NCI-H82 treated with DMSO at 0.1 percent for 48 hours (cell line): ENCODE data around the gene KRT3.
"Not testable (repeated sequence)": the region's sequence is repeated elsewhere in the genome, so short reads cannot be mapped to it uniquely, and the experiment has no call there.

Experiments used
- DNase-seq: peaks from one replicate; lab custom pipeline; 2025; ENCODE audit not compliant: unreplicated experiment; lab: John Stamatoyannopoulos, UW

Gene KRT3

GRCh38 chr12:52763036-52763659, 32.8 kb downstream of the KRT3 start:
- no peak for DNase-seq

GRCh38 chr12:52761802-52762201, 34.1 kb downstream of the KRT3 start:
- DNase-seq = no peak

- not testable (repeated sequence) for DNase-seq
Observed at GRCh38 chr12:52761218-52761617, 34.7 kb downstream of the KRT3 start.

DNA sequence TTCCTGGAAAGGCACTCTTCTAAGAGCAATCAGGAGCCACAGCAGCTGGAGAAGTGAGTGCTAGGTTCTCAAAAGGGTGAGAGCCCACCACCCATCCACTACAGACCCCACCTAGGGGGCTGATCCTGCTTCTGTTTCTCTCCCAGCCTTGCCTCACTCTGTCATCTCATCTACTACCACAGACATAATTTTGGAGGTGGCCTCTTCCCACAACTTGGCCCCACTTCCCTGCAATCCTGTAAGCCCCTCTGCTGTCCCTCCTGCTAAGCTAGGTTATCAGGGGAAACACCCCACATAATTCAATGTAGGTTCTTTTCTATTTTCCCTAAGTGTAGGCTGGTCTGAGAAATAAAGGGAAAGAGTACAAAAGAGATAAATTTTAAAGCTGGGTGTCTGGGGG, 35.3 kb downstream of the KRT3 start:
- no peak for DNase-seq

- DNase-seq = no peak
Observed at GRCh38 chr12:52759695-52760094, 36.2 kb downstream of the KRT3 start.

DNA sequence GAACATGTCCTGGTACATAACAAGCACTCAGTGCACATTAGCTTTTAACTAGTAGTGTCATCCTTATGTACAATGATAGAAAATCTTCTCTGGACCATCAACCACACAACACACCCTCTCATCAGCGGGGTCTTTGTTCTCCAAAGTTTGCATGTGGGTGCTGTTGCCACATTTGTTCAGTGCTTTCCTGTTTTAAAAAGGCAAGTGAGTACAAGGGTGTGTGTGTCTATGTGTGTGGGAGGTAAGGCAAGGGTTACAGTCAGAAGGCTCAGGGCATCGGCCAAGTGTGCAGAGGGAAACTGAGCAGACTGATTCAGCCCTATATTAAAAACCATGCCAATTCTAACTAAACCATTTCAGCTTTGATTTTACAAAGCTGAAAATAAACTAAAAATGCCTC, 36.7 kb downstream of the KRT3 start:
- DNase-seq = no peak

- no peak for DNase-seq
Observed at GRCh38 chr12:52757449-52758176, 38.3 kb downstream of the KRT3 start.

- DNase-seq = no peak
Observed at GRCh38 chr12:52756281-52756960, 39.5 kb downstream of the KRT3 start.

GRCh38 chr12:52755533-52755932, 40.4 kb downstream of the KRT3 start:
- DNase-seq = no peak

GRCh38 chr12:52754135-52754534, 41.8 kb downstream of the KRT3 start:
- no peak for DNase-seq

GRCh38 chr12:52753283-52753682, 42.6 kb downstream of the KRT3 start:
- no peak for DNase-seq

- DNase-seq = no peak
Observed at GRCh38 chr12:52752516-52752915, 43.4 kb downstream of the KRT3 start.

- no peak for DNase-seq
Observed at GRCh38 chr12:52751795-52752194, 44.1 kb downstream of the KRT3 start.

- DNase-seq = not testable (repeated sequence)
Observed at GRCh38 chr12:52750532-52750931, 45.4 kb downstream of the KRT3 start.

DNA sequence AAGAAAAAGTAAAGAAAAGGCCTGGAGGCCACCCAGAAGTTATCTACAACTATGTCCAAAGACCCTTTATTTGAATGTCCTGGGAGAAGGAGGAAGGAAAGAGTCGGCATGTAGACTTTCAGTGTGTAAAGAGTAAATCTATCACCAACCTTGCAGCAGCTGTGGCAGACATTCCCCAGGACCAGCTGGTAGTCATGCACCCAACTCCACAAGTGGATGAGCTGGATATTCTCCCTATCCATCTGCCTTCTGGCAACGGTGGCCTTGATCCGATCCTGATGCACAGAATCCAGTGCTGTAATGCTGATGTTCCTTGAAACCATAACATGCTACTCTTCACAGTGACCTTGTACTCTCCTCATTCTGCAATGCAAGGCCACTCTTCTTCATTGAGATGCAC, 46.1 kb downstream of the KRT3 start:
- DNase-seq = no peak

DNA sequence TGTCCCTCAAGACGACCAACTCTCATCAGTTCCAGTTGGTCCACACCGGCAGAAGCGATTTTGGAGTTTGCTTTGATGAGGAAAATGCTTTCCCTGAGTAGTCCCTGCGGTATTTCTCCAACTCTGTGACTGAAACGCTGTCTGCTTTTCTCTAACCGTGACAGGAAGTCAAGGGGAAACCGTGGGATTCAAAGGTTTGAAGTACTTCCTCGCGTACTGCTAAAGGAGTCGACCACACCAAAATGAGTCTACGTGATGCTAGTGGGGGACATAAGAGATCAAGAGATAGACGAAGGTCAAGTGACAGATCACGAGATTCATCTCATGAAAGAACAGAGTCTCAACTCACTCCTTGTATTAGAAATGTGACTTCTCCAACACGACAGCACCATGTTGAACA, 47.3 kb downstream of the KRT3 start:
- no peak for DNase-seq

GRCh38 chr12:52745554-52745953, 50.4 kb downstream of the KRT3 start:
- DNase-seq = no peak

- no peak for DNase-seq
Observed at GRCh38 chr12:52744493-52745156, 51.3 kb downstream of the KRT3 start.

GRCh38 chr12:52742822-52743457, 53.0 kb downstream of the KRT3 start:
- DNase-seq = no peak

DNA sequence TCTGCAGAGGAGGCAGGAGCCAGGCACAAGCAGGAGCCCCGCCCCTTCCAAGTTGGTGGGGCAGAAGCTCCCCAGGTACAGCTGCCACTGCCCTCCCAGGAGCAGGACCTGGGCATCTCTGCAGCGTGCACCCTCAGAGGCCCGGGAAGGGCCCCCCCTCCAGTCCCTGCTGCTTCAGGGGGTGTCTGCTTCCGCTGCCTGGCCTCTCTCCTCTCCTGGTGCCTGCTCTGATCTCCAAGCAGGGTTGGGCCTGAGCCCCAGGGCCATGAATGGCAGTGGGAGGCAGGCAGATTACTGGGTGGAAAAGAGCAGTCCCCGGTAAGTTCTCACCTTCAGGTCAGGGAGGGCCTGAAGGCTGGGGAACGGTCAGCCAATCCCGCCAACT, 53.7 kb downstream of the KRT3 start:
- no peak for DNase-seq
